HG02943 (cell line): Measurements from ENCODE around the gene RASEF.
"Not testable (repeated sequence)": the region's sequence is repeated elsewhere in the genome, so short reads cannot be mapped to it uniquely, and the experiment has no call there.

Experiments used
- ATAC-seq: cut with Tn5 transposase; IDR thresholded peaks from one replicate; pipeline ENCODE4 v1.9.1; 2021; ENCODE audit warnings: mild to moderate bottlenecking, low read depth, moderate library complexity; ENCODE audit not compliant: unreplicated experiment

The RASEF gene

DNA sequence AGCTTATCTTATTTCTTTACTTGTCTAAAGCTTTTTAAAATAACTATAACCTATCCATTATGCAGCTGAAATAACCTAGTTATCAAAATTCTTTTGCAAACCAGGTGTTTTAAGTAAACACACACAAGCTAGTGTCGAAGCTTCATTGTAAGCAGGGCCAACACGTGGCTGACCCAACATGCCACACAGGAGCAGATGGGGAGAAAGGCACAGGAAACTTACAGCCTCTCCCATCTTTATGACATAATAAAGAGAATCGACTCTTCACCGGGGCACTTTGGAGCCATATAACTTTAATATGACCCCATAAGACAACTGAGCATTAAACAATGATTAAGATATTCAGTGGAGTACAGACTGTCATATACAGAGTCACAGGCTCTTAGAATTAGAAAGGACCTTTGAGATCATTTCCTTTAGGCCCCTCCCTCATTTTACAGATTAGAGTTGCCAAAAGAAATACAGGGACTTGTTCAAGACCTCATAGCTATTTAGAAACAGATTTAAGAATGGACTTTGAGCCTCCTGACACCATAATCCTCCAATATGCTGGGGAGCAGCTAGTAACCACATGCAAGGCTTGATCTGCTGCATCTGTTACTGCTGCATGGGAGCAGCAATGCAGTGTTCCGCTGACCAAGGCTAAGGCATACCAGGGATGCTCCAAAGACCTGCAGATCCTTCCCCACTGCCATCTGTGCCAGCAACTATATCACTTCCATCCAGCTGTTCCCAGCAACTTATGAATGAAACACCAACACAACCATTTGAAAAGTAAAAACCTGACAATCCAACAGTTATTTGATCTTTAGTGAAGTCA, 75.4 kb downstream of the RASEF start:
- no peak for ATAC-seq

DNA sequence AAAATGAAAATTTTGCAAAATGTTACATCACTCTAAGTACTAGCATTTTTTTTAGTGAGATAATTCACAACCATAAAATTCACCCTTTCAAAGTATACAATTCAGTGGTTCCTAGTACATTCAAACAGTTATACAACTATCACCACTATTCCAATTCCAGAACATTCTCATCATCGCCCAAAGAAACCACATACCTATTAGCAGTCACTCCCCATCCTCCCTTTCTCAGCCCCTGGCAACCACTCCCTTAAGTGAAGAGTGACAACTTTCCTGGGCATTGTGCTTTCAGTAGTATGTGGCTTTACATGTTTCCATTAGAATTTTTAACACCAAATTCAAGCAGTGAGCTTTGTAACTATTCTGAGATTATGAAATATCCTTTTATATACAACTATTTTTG, 81.4 kb downstream of the RASEF start:
- ATAC-seq, result no peak

DNA sequence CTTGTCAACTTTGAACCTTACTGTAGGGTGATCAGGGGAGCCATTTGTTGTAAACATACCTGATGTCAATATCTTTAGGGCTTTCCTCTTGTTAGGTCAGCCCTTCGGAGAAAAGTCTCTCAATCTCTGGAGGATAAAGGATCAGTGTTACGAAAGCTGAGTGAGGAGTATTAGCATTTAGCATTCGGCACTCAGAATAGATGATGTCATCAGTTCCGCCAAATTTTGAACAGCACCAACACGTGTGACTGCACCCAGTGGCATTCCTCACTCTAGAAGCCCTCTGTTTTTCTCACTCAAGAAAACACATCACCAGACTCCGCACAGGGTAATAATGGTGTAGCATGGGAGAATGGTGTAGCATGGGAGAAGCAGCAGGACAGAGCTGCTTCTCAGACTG, 87.8 kb downstream of the RASEF start:
- ATAC-seq, result no peak

DNA sequence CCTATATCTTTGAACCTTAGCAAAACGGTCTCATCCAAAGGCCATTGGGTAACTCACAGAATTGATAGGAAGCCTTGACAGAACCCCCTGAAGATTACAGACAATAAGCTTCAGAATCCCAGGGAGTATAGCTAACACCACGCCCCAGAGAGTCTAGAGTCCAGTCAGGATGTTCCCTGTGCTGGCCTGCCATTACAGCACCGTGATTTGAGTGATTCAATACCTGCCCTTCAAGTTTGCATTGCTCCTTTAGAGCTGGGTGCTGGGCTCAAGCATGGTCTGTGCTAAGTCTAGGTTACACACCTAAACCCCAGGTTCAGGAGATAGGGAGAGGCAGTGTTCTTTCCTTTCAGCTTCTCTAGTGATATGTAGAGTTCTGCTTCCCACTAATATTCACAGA, 90.5 kb downstream of the RASEF start:
- no peak for ATAC-seq

DNA sequence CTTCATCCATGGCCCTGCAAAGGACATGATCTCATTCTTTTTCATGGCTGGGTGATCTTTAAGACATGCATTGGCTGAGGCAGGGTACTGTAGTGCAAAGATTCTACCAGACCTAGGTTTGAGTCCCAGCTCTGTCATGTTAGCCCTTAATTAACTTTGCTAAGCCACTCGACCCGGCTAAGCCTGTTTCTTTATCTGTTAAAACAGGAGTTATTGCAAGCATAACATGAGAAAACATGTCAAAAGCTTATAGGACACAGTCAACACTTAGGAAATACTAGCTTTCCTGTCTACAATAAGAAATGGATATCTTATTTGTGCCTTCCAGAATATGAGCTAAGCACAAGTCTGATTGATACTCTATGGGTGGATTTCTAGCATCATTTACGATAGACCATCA, 92.6 kb downstream of the RASEF start:
- ATAC-seq, result no peak

DNA sequence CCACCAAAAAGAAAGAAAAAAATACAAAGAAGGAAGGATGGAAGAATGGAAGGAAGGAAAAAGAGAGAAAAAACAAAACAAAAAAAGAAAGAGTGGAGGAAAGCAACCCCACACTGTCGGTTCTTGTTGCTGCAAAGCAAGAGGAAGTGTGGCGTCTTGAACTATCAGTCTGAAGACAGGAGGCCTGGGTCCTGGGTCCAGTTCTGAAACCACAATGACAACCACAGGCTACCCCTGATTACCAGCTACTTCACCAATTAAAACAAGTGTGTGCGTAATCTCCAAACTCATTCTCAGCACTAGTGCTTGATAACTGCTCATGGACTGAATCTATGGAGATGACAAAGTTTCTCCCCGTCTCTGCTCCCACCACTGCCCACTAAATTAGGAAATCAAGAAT, 93.7 kb downstream of the RASEF start:
- ATAC-seq, result no peak

DNA sequence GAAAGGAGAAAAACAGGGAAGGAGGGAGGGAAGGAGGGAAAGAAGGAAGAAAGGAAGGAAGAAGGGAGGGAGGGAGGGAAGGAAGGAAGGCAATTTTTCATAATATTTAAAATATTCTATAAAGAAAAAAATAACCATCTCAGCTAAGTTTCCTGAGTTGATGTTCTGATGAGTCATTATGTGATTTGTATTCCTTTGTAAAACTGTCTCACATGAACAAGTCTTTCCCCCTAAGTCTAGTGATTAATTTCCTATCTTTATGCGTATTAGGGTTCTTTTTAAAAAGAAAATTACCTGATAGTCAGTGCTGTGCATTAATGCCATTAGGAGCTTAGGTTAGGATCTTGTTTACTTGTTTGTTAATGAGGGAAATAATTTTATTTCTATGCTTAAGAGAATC, 94.1 kb downstream of the RASEF start:
- no peak for ATAC-seq

DNA sequence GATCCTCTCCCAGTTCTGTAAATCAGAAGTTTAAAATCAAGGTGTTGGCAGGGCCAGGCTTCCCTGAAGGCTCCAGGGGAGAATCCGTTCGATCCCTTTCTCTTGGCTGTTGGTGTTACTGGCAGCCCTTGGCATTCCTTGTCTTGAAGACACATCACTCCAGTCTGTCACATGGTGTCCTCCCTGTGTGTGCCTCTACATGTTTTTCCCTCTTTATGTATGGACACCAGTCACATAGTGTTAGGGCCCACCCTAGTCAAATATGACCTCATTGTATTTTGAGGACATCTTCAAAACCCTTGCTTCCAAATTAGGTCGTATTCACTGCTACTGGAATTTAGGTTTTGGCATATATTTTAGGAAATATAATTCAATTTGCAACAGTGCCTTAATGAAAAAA, 94.6 kb downstream of the RASEF start:
- ATAC-seq, result no peak

DNA sequence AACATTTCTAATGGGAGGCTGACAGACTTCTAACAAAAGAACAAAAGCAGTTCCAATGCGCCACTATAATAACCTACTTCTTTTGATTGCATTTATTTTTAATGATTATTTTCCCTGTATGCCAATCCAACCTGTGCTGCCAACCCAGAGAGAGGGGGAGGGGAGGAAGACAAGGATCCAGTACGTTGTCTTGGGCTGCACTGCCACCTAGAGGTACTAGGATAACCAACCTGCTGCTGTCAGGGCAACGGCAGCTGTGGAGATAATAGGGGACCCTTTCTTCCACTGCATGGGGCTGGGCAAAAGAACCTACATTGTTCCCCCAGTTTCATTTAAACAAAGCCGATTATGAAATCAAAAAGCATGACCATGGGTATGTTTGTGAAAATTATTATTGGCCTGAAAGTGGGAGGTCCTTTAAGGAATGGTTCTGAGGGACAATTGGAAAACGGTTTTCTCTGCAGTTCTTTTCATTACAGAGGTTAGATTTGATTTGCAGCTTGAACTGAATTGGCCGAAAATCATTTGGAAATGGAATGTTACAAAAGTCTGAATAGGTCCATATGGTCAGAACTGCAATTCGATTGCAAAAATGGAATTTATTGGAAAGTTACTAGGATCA, 101.3 kb downstream of the RASEF start:
- peak; percentile 78 for ATAC-seq

DNA sequence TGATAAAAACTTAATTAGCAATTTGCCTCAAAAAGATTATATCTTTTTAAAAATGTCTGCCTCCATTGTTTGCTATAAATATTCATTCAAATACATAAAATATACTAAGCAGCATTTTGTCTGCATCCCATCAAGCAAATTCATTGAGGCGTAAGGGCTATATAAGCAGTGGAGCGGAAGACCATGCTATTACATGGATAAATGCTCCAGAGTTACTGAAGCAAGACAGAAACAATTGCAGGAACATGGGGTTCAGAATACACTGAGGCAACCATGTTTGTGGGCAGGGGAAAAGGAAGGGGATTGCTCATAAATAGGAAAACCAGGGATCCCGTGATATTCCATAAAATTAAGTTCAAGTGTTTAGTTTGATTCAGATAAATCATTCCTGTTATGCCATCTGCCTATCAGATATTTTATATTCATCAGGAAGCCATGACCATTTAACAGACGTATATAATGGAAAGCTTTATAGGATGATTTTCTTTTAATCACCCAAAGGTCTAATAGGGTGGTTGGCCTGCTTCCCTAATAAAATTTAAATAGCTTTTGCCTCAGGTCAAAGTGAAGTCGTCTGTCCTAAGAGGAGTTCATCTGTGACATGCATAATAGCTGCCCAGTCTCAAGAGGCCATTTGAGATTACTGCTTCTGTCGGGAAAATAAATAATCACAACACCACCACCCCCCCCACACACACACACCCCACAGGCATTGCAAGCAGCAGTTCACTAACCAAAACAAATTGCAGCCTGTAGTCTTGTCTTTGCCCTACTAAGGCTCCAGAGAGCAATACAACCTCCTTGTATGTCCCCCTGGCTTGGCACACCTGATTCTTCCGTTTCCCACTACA, 105.2 kb downstream of the RASEF start:
- no peak for ATAC-seq

DNA sequence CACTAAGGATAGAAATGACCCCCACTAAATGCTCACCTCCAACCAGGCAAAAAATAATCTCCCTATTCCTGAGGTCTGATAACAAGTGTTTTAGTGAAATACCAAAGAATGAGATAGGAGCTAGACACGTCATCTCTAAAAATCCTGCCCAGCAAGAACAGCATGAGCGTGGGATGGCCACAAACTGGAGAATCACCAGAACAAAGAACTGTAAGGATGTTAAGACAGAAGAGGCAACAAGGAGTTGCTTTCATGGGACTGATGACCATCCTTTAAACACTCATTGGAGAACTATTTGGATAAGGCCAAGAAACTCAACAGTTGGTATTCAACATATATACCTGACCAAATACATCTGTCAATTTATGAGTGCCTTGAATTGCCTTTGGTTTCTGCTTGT, 113.7 kb downstream of the RASEF start:
- ATAC-seq, result no peak

DNA sequence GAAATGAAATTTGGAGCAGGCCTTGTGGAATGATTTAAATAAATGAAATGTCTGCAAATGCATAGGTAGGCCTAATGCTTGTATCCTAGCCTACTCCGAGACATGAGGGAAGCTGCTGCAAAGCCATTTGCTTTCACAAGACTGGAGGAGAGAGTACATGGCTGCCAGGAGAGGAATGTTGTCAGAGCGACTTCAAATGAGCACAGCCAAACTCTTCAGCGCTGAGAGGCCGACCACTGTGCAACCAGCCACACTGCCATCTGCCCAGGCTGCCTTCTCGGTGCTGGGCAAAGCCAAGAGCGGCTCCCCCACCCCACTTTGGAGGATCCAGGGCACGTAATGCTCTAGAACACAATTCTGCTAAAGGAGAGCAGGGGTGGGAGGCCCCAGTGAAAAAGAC, 122.6 kb downstream of the RASEF start:
- ATAC-seq, result no peak

DNA sequence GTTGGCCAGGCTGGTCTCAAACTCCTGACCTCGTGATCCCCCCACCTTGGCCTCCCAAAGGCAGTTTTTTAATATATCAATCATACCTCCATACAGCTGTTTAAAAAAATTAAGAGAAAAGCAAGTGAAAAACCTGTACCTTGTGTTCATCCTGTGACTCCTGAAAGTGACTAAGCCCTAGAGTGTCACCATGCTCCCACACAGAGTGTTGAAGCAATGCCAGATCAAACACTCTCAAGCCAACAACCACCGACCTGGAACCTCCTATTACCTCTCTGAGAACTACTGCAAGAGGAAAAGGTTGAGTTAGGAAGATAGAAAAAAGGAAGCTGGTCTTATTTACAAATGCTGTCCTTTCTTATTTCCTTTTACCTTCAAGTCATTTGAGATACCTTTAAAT, 123.5 kb downstream of the RASEF start:
- ATAC-seq, result no peak

DNA sequence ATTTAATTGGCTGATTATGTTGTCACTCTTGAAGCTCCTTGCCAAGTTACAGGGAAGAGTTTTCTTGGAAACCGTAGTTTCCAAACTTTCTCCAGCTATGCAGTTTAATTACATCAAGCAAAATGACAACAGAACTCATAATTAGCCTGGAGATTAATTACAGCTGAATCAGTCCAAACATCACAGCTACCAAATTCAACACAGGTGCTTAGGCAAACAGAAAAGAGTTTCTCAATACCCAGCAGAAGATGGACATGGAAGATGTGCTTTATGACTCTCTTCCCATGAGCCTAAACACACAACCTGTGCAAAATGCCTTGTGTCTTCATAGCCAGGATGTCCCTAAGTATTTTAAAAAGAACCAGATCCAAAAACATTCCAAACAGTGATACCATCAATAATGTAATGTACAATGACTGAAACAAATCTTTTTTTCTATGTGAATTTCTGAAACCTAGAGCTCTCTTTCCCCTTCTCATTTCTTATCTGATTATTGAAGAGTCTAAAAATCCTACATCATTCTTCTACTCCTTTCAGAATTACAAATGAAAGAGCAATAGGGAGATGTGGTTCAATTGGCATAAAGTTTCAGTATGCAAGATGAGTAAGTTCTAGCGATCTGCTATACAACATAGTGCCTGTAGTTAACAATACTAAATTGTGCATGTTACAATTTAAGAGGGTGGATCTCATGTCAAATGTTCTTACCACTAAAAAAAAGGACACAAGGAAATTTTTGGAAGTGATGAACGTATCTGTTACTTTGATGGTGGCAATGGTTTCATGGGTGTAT, 124.3 kb downstream of the RASEF start:
- ATAC-seq, result no peak

DNA sequence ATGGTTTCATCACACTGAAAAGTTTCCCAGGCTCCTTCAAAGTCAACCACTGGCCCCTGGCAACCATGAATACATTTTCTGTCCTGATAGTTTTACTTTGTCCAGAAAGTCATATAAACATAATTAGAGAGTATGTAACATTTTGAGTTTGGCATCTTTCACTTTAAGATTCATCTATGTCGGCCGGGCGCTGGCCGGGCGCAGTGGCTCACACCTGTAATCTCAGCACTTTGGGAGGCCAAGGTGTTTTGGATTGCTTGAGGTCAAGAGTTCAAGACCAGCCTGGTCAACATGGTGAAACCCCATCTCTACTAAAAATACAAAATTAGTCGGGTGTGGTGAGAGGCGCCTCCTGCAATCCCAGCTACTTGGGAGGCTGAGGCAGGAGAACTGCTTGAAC, 126.4 kb downstream of the RASEF start:
- ATAC-seq, result not testable (repeated sequence)

DNA sequence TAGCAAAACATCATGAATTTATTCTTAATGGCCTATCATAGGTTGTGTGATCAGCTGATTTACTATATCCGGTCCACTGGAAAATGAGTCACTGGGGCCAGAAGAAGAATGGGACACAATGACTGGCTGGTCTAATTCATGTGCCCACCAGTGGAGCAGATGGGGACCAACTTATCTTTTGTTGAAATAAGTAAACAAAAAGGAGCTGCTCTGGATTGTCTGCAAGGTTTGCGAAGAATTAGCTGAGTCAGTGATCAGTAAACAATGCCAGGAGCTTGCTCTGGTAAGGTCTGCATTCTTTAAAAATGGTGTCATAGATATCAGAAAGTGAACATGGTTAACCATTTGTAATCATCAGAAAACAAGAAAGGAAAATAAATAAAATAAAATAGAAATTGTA, 128.0 kb downstream of the RASEF start:
- no peak for ATAC-seq

DNA sequence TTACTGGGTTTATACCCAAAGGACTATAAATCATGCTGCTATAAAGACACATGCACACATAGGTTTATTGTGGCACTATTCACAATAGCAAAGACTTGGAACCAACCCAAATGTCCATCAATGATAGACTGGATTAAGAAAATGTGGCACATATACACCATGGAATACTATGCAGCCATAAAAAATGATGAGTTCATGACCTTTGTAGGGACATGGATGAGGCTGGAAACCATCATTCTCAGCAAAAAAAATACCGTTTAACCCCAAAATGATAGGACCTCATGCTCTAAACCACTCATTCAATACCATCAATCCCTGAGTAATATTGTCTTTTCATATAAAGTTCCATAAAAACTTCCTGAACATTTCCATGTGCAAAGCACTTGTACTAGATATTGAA, 128.9 kb downstream of the RASEF start:
- not testable (repeated sequence) for ATAC-seq

DNA sequence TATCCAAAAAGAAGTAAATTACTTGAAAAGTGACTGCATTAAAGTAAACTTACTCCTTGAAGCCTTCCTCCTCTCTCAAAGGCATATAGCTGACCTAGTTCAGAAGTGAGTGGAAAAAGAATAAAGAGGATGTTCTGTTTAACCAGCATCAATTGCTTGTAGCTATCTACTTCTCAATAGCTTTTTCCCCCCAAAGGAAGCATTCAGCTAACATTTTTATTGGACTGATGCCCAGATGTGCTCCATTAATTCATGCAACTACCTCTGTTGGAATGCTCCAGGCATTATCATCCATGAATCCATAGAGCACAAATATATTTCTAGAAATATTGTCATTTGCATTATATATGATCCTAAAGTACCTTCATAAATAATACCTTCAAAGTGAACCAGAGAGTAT, 132.8 kb downstream of the RASEF start:
- ATAC-seq, result no peak
